Osteoblast (primary cell): Measurements from ENCODE around the gene ZBTB17. TPM values are rescaled to one million over a fixed set of nuclear protein-coding genes. Genes with fewer than 3 reads are reported as not detected.
"Not testable (repeated sequence)": the region's sequence is repeated elsewhere in the genome, so short reads cannot be mapped to it uniquely, and the experiment has no call there.

Experiments
- DNase-seq: peaks from one replicate; pipeline ENCODE4 v3.0.0; 2011; ENCODE audit warnings: low spot score, mixed read lengths; ENCODE audit not compliant: insufficient read length; ENCODE audit errors: missing footprints
- H2AFZ ChIP-seq: 2 replicates; pipeline ENCODE4 v1.6.0; 2011; ENCODE audit warnings: mild to moderate bottlenecking, low read length
- H3K27ac ChIP-seq: 2 replicates; pipeline ENCODE4 v1.5.1; 2011; ENCODE audit warnings: mild to moderate bottlenecking, low read depth, low read length, moderate library complexity
- H3K27me3 ChIP-seq: 2 replicates; pipeline ENCODE4 v1.6.0; 2012; ENCODE audit warnings: mild to moderate bottlenecking, control low read depth, inconsistent platforms, low read length, moderate library complexity; ENCODE audit not compliant: insufficient read depth
- H3K36me3 ChIP-seq: 2 replicates; pipeline ENCODE4 v1.5.1; 2011; ENCODE audit warnings: mild to moderate bottlenecking, low read length, control low read depth, moderate library complexity; ENCODE audit not compliant: insufficient read depth
- H3K4me1 ChIP-seq: 2 replicates; pipeline ENCODE4 v1.5.1; 2011; ENCODE audit warnings: mild to moderate bottlenecking, low read length, control low read depth, moderate library complexity; ENCODE audit not compliant: insufficient read depth
- H3K4me2 ChIP-seq: 2 replicates; pipeline ENCODE4 v1.6.0; 2011; ENCODE audit warnings: mild to moderate bottlenecking, low read length; ENCODE audit not compliant: insufficient read depth
- H3K4me3 ChIP-seq: fragments of 200-600 bp; sonication (generic); 3 replicates; pipeline ENCODE4 v1.5.1; 2012; ENCODE audit warnings: mild to moderate bottlenecking, low read length, inconsistent platforms; ENCODE audit not compliant: insufficient read depth
- H3K79me2 ChIP-seq: 2 replicates; pipeline ENCODE4 v1.6.0; 2012; ENCODE audit warnings: mild to moderate bottlenecking, low read length, control low read depth, inconsistent platforms; ENCODE audit not compliant: insufficient read depth
- H3K9me3 ChIP-seq: 2 replicates; pipeline ENCODE4 v1.5.1; 2011; ENCODE audit warnings: low read depth, low read length, control low read depth
- H4K20me1 ChIP-seq: 2 replicates; pipeline ENCODE4 v1.6.0; 2012; ENCODE audit warnings: mild to moderate bottlenecking, low read length, control low read depth; ENCODE audit not compliant: insufficient read depth
- CTCF ChIP-seq: IDR thresholded peaks from 2 replicates; pipeline ENCODE4 v1.5.1; 2011; ENCODE audit warnings: mild to moderate bottlenecking, low read depth, low read length, moderate library complexity; ENCODE audit errors: extremely low read depth
- total RNA-seq: library from RNA; depleted of rRNA; stranded (reverse); fragments of >200 nt; gene quantifications from 2 replicates; pipeline ENCODE4 v1.2.3, GENCODE V29; 2012

Gene ZBTB17
- total RNA-seq, 1 donor, result 29.7 TPM

- Histone ChIP-seq H3K9me3 (no peaks in the 10 kb centered on the region), H3K4me1 (no peaks in the 10 kb centered on the region), H4K20me1 (no peaks in the 10 kb centered on the region), H3K4me2 (no peak overlapping the region), H3K36me3 (no peaks in the 10 kb centered on the region), H2AFZ (no peak overlapping the region), H3K27ac (no peak overlapping the region), H3K79me2 (no peaks in the 10 kb centered on the region), H3K27me3 (no peaks in the 10 kb centered on the region), H3K4me3 (no peak overlapping the region)
- TF ChIP-seq CTCF, result no peak
- no peak for DNase-seq
These were observed 13.2 kb upstream of the ZBTB17 start for GRCh38 chr1:15988856-15989736.

- Histone ChIP-seq H4K20me1 (no peaks in the 10 kb centered on the region), H3K36me3 (no peaks in the 10 kb centered on the region), H3K4me3 (no peak overlapping the region), H3K9me3 (no peaks in the 10 kb centered on the region), H2AFZ (no peak overlapping the region), H3K4me1 (no peaks in the 10 kb centered on the region), H3K79me2 (no peaks in the 10 kb centered on the region), H3K27me3 (no peaks in the 10 kb centered on the region), H3K4me2 (no peak overlapping the region), H3K27ac (no peak overlapping the region)
- no peak for TF ChIP-seq CTCF
- peak; percentile 53 for DNase-seq
These were observed 9.9 kb upstream of the ZBTB17 start for GRCh38 chr1:15985611-15986297.

GRCh38 chr1:15983275-15983674, 7.4 kb upstream of the ZBTB17 start:
- H3K4me2 ChIP-seq, result no peak overlapping the region
- no peaks in the 10 kb centered on the region for H3K36me3 ChIP-seq
- no peaks in the 10 kb centered on the region for H3K9me3 ChIP-seq
- no peak overlapping the region for H2AFZ ChIP-seq
- H3K27me3 ChIP-seq, result no peaks in the 10 kb centered on the region
- H4K20me1 ChIP-seq, result no peaks in the 10 kb centered on the region
- H3K4me1 ChIP-seq, result no peaks in the 10 kb centered on the region
- no peaks in the 10 kb centered on the region for H3K79me2 ChIP-seq
- peak; percentile 22 for DNase-seq
- no peak overlapping the region for H3K27ac ChIP-seq
- H3K4me3 ChIP-seq, result no peak overlapping the region
- no peak for TF ChIP-seq CTCF

- Histone ChIP-seq H3K4me3 (no peak overlapping the region), H3K4me1 (no peaks in the 10 kb centered on the region), H4K20me1 (no peaks in the 10 kb centered on the region), H3K36me3 (no peaks in the 10 kb centered on the region), H3K4me2 (no peak overlapping the region), H3K79me2 (no peaks in the 10 kb centered on the region), H3K27me3 (no peaks in the 10 kb centered on the region), H3K9me3 (no peaks in the 10 kb centered on the region), H2AFZ (no peak overlapping the region), H3K27ac (no peak overlapping the region)
- TF ChIP-seq CTCF, result no peak
- DNase-seq, result no peak
These were observed 5.8 kb upstream of the ZBTB17 start for GRCh38 chr1:15981679-15982078.

GRCh38 chr1:15977947-15978346, 2.0 kb upstream of the ZBTB17 start:
- H3K27ac ChIP-seq, H3K4me3 ChIP-seq, DNase-seq, H3K4me2 ChIP-seq, H3K27me3 ChIP-seq, H2AFZ ChIP-seq, H3K9me3 ChIP-seq, H3K36me3 ChIP-seq: not testable (repeated sequence)
- H3K79me2 ChIP-seq, result peaks cover 32% of the 10 kb centered on the region
- peaks cover 12% of the 10 kb centered on the region for H4K20me1 ChIP-seq
- H3K4me1 ChIP-seq, result peaks cover 12% of the 10 kb centered on the region
